DOHH2 (cell line): ENCODE results near the gene ADAMTS2.

Source experiments
- EZH2phosphoT487 ChIP-seq: fragments of 200-600 bp; sonication (generic); IDR thresholded peaks from 2 replicates; pipeline ENCODE4 v1.6.1; 2017; ENCODE audit warnings: borderline replicate concordance, mild to moderate bottlenecking, antibody characterized with exemption, low read length, moderate library complexity, mixed read lengths
- TF ChIP-seq, protein P1 (sequence below): fragments of 200-600 bp; sonication (generic); IDR thresholded peaks from one replicate; pipeline ENCODE4 v1.5.1; 2014; ENCODE audit warnings: antibody characterized with exemption, mild to moderate bottlenecking, low read depth, low read length; ENCODE audit not compliant: poor library complexity, severe bottlenecking

DNA sequence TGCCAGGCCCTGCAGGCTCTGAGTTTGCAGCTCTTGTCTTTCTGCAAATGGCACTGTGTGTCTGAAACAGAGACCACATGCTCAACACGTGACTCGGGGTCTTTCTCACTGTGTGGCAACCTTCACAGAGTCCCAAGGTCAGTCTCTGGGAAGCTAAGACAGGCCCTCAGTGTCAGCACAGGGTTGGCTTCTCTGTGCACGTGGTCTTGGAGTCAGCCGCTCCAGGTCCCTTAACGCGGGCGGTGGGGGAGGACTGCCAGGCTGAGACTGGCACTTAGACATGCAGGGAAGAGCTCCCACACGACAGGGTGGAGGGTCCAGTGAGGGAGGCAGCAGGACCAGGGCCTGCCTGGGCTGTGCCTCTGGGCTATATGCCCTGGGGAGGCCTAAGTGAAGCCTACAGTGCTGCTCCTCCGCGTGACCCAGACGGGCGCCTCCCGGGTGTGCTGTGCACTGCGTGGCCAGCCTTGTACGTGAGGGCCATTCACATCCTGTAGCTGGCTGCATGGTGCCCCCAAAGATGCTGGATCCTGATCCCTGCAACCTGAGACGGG, 76.8 kb downstream of the ADAMTS2 start:
- TF ChIP-seq, protein P1, sequence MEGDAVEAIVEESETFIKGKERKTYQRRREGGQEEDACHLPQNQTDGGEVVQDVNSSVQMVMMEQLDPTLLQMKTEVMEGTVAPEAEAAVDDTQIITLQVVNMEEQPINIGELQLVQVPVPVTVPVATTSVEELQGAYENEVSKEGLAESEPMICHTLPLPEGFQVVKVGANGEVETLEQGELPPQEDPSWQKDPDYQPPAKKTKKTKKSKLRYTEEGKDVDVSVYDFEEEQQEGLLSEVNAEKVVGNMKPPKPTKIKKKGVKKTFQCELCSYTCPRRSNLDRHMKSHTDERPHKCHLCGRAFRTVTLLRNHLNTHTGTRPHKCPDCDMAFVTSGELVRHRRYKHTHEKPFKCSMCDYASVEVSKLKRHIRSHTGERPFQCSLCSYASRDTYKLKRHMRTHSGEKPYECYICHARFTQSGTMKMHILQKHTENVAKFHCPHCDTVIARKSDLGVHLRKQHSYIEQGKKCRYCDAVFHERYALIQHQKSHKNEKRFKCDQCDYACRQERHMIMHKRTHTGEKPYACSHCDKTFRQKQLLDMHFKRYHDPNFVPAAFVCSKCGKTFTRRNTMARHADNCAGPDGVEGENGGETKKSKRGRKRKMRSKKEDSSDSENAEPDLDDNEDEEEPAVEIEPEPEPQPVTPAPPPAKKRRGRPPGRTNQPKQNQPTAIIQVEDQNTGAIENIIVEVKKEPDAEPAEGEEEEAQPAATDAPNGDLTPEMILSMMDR = no peak
- no peak for TF ChIP-seq EZH2phosphoT487
